GM08714 (cell line): ENCODE data around the gene TMEM184A.

Source experiments
- H3K4me3 ChIP-seq: fragments of 200-500 bp; sonication (Bioruptor generic); 2 replicates; pipeline ENCODE4 v1.5.1; 2014; ENCODE audit warnings: mild to moderate bottlenecking, low read length, inconsistent platforms
- ZNF274 ChIP-seq: IDR thresholded peaks from 2 replicates; pipeline ENCODE4 v1.6.1; 2012; ENCODE audit warnings: mild to moderate bottlenecking, low read depth, low read length

TMEM184A gene

DNA sequence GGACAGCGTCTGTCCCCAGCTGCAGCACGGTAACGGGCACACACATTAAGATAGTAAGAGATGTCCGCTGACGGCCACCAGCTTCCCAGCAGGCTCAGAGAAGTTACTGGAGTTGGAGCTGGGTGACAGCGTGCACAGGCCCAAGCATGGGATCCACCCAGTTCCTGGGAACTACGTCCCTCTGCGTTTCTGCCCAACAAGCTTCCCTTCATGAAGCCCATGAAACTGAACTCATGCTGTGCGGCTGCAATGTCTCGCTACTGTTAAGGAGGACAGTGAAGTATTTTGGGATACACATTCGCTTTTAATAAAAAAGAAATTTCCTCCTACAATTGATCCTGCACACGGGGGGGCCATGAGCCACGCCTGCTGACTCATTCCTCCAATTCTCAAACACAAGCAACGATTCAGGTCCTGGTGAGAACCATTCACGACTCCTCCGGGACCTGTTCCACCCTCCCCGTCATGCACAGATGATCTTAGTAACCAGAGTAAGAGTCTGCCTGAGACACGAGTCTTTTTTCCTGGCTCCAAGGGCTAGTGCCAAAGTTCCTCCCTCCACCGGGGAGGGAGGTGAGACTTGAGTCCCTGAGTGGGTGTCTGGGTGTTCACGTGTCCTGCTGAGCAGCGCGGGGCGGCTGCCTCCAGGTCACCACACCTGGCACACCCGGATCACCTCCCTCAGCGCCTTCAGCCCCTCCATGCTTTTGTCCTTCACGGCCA, 11.2 kb upstream of the TMEM184A start:
- no peak overlapping the region for H3K4me3 ChIP-seq
- no peak for TF ChIP-seq ZNF274

DNA sequence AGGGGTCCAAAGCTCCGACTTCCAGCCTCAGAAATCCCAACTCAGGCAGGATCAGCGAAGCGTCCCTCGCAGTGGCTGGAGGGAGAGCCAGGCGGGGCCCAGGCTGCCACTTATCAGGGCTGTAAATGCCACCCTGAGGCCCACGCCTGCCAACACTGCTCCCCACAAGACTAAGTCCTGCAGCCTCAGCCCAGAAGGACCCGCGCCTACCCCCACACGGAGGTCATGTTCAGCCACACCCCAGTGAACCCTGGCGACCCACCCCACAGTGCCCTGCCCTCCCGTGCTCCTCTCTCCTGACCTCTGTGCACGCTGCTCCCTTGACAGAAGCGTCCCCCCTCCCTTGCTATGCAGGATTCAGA, 10.7 kb upstream of the TMEM184A start:
- no peak for TF ChIP-seq ZNF274
- no peak overlapping the region for H3K4me3 ChIP-seq

DNA sequence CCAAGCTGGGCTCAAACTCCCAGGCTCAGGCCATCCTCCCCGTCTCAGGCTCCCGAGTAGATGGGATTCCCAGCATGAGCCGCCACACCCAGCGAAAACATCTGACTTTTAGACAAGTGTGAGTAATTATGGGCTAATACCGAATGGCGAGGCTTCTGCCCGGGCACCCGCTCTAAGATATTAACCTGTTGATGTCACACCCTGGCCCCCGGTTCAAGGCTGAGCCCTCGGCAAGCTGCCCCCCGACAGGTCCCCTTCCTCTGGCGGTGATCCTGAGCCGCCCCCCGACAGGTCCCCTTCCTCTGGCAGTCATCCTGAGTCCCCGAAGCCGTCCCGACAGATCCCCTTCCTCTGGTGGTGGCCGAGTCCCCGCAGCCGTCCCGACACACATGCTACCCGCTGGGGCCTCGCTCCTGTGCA, 8.6 kb upstream of the TMEM184A start:
- H3K4me3 ChIP-seq: no peak overlapping the region
- no peak for TF ChIP-seq ZNF274

DNA sequence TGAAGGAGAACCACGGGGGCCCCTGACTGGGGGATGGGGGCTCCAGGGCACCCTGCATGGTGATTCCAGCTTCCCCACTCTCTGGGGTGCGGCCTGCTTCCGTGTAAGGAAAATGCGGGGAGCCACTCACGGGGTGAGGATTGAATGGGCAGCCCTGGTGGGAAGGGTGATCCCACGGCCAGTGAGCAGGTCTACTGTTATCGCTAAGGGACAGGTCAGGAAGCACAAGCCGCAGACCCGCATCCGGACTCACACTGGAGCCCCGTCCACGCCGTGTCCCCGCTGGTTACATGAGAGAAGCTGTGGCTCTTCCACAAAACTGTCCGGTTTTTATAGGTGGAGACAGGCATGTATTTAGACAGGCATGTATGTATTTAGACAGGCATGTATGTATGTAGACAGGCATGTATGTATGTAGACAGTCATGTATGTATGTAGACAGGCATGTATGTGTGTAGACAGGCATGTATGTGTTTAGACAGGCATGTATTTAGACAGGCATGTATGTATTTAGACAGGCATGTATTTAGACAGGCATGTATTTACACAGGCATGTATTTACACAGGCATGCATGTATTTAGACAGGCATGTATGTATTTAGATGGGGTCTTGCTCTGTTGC, 8.1 kb upstream of the TMEM184A start:
- TF ChIP-seq ZNF274: no peak
- H3K4me3 ChIP-seq: no peak overlapping the region

DNA sequence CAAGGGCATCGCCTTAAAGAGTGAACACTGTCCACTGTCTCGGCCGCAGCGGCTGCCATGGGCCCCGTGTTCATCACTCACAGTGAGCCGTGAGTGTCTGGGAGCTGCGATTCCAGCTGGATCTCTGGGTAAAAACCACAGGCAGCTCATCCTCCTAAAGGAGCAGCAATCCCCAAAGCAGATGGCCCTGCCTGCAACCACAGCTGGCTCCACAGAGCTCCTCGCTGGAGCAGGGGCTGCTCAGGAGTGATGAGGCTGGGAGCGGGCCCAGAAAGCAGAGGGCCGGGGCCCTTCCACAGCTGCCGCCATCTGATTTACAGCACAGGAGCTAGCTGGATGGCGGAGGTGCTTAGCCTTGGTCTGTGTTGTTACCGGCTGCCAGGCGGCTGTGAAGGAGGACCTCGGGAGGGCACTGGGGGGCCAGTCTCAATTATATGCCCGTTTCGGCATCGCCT, 6.6 kb upstream of the TMEM184A start:
- H3K4me3 ChIP-seq: no peak overlapping the region
- no peak for TF ChIP-seq ZNF274

DNA sequence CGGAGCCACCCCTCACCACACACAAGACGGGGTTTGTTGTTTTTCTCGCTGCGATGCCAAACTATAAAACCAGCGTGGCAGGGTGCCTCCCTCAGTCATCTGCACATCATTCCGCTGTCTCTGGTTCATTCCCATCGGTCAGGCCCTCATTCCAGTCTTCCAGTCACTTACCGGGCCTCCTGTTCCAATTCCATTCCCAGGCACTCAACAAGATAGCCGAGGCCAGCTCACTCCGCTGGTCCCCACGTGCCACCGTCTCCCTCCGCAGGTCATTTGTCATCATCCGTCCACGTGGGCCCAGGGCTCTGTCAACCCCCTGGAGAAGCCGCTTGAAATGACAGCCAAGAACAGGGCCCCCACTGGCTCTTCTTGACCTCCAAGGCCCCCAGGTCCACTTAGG, 6.1 kb upstream of the TMEM184A start:
- TF ChIP-seq ZNF274: no peak
- H3K4me3 ChIP-seq: no peak overlapping the region

DNA sequence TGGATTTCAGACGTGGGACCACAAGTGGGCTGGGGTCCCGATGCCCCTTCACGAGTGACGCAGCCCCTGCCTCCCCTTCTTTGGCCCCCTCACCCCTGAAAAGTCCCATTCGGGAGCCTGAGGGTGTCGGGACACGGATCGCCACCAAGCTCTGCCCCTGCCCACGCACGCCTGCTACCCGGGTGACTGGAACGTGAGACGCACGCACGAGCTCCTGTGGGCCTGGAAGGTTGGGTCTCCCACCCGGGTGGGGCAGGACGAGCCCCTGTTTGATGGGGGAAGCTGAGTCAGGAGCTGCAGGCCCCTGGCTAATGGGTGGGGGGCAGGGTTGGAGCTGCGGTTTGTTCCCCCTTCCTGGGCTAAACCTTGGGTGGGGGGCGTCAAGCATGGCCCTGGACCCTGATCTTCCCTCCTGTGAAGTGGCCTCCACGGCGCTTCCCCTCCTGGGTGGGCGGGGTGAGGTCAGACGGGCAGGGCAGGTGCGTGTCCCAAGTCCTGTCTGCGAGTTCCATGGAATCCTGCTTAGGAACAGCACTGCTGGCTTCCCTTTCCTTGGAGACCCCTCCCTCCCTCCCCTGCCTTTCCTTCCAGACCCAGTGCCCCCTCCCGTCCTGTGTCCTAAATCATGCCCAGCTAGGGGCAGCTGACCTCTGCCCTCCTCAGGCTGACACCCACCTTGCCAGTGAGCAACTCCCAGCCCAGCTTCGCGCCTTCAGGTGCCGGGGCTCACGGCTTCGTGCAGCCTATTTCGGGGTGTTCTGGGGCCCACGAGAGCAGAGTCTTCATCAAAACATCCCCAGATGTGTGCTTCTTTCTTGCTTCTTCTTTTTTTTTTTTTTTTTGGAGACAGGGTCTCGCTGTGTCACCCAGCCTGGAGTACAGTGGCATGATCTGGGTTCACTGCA, 5.3 kb upstream of the TMEM184A start:
- no peak overlapping the region for H3K4me3 ChIP-seq
- TF ChIP-seq ZNF274: no peak

DNA sequence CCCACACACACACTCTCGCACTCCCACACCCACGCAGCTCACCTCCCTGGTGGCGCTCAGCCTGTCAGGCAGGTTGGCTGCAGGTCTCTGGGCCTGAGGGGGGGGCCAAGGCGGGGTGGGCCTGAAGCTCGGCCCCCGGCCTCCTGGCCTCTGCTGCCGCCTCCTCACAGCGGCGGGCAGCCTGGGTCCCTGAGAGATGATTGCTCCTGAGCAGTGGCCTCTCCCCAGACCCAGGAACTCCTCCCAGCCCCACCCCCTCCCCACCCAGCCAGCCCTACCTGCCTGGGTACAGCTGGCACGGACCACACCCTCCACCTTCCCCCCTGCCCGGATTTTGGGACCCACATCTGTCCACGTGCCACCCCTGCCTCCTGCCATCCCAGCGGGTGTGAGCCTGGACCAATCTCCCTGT, 4.6 kb upstream of the TMEM184A start:
- H3K4me3 ChIP-seq: no peak overlapping the region
- TF ChIP-seq ZNF274: no peak

DNA sequence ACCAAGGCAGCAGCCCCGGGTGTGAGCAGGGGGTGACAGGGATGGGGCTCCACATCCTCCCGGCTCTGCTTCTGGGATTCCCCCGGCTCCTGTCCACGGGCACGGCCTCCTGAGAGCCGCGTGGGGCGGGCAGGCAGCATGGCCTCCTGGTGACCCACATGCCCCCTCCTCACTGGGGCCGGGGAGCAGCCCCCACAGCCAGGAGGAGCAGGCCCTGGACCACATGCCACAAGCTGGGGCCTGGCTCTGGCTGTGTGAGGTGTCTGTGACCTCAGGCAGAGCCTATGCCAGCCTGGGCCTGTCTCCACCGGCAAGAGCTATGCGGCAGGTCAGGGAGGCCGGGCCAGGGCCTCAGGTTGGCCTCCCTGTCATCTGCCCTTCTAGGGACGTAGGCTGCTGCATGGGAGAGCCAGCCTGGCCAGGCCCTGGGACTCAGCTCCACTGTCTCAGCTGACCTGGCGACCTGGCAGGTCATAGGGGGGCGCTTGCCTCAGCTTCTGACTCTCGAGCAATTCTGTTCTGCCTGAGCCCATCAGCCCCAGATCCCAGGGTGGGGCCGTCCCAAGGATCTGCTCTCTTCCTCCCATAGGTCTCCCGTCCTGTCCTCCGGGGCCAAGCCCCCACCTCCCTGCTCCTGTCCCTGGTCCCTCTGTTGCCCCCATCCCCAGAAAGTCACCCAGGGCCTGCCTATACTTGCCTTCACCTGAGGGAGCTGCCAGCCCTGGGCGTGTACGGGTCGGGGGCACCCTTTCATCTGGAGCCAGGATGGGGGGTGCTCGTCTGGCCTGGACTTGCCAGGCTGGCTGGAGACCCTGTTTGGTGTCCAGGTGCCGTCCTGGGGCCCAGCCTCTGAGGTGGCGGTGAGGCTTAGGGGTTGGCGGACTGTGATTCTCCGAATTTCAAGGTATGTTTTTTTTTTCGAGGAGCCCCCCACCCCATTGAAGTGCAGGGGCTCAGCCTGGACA, 3.9 kb upstream of the TMEM184A start:
- TF ChIP-seq ZNF274: no peak
- no peak overlapping the region for H3K4me3 ChIP-seq

DNA sequence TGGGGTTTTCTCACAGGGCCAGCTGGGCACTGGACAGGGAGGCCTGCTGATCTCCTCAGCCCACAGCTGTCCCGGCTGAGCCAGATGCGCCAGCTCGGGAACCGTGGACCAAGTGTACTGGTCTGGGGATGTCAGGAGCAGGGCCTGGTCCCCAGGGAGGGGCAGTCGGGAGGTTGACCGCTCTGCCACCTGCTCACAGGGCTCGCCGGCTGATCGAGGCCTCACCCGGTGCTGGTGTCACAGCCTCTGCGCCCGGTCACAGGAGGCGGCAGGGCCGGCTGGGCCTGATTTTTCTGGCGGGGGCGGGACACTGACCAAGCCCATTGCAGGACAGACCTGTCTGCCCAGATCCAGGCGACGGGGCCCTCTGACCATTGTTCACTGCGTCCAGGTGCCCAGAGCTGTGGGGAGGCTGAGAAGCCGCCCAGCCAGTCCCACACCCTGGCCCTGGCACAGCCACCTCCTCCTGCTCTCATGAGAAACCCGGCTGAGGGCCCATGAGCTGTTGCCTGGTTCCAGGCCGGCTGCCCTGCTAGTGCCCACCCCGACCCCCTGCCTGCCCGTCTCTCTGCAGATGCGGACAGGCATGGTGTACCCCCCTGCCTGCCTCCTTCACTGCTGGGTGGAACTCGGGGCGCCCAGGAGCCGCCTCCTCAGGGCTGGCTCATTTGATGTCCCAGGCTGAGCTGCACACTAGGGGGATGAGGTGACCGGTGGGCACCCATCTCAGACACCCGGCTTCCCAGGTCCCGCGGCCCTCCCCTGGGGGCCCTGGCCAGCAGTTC, 3.0 kb upstream of the TMEM184A start:
- TF ChIP-seq ZNF274: no peak
- no peak overlapping the region for H3K4me3 ChIP-seq

DNA sequence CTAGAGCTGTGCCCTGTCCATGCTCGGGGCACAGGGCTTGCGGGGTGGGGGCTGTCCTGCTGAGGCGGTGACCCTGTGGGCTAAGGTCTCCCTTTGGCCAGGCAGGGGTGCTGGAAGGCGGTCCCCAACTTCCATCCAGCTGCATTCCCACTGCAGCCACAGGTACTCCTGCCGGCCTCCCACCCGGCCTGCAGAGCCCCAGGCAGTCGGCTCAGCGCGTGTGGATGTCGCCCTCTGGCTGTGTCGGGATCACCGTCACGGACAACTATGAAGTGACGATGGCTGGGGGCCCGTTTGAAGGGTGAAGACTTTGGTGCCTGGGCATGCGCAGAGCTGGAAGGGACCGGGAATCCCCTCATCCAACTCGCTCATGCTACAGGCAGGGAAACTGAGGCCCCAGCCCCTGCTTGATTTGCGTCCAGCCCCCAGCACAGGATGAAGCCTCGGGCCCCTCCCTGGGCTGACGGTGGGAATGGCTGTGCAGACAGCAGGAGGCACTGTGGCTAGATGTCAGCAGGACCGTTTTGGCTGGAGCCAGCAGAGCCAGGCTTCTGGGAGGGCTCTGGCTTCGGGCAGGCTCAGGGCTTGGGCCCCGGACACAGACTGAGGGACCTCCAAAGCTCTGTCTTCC, 2.3 kb upstream of the TMEM184A start:
- H3K4me3 ChIP-seq: no peak overlapping the region
- no peak for TF ChIP-seq ZNF274

DNA sequence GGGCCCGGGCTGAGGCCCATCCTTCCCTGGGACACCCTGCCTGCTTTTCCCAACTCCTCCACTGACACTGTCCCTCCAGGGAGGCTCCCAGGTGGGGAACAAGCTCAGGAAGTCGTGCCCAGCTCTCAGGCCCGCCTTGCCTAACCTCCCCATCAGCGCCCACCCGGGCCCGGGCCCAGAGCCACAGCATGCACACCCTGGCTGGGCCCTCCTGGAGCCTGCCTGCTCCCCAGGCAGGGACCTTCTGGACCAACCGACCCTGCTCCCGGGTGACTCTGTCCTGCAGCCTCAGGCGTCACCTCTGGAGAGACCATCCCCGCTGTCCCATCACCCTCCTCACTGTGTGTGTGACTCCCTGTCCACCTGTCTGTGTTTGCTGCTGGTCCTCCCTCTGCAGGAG, 1.8 kb upstream of the TMEM184A start:
- no peak overlapping the region for H3K4me3 ChIP-seq
- TF ChIP-seq ZNF274: no peak
